NCI-H2081 (cell line): ENCODE results near the gene GPBP1L1.

Experiments used
- DNase-seq, 2 experiments: peaks; one replicate each; lab custom pipeline; 2025; lab: John Stamatoyannopoulos, UW

The GPBP1L1 gene

GRCh38 chr1:45589861-45590260 is 96.5 kb downstream of the GPBP1L1 start:
- no peak for DNase-seq

DNA sequence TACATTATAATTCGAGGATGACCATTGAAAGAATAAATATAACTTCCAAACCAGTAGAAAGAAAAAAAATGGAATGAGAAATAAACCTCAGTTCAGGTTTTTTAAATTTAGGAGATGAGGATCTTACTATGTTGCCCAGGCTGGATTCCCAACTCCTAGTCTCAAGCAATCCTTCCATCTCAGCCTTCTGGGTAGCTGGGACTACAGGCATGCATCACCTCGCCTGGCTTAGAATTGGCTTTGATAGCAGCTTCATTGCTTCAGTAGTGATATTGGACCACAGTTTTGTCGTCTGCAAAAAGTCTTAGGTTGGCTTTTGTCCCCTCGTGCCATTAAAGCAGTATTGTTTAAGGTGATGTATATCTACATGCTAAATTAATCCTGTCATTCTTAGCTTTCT is 99.6 kb downstream of the GPBP1L1 start:
- no peak for DNase-seq

GRCh38 chr1:45585496-45586075 is 100.7 kb downstream of the GPBP1L1 start:
- DNase-seq: no peak

DNA sequence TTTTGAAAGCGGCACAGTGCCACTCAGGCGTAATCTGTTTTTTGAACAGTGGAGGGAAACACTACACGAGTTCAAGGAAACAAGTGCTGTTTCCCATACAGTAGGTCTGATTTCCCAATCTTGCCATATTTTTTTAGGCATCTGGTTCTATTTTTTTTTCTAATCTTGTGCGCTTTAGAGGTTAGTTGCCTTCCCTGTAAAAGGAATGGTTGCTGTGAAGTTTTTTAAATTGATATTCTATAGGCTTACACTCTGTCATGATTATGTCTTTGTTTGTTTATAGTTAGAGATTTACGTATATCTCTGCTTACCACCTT is 101.3 kb downstream of the GPBP1L1 start:
- DNase-seq: no peak

GRCh38 chr1:45584351-45585109 is 101.8 kb downstream of the GPBP1L1 start:
- peak; percentile 95 to 99 for DNase-seq

DNA sequence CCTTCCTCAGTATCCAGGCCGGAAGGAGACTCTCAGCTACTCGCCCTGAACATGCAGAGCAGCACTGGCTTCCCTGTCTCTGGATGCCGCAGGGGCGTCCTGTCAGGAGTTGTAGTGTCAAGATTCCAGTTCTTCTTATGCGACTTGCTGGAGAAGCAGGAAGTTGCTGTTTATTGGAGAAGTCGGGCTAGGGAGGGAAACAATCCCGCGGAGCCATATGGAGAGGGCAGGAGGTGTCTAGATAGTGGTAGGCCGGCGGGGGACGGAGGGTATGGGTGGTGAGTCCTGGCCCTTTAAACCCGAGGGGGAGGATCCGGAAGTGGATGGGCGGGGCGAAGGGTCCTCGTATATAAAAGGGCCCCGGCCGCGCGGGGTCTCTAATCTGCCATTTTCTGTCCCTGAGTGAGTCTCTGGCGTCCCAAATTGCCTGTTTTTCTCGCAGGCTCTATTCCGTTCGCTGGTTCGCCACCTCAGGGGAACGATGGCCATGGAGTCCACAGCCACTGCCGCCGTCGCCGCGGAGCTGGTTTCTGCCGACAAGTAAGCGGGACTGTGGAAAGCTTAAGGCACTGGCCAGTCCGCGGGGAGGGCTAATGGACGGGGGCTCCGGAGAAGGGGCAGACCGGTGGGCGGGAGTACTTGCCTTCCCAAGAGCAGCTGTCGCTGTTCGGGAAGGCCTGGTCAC is 102.5 kb downstream of the GPBP1L1 start, which contains the start of gene NASP:
Gene NASP (plus strand): TSS at position 376 of the 685 bp plus-strand sequence. CDS start 106 bp downstream, at position 482.
- peak; percentile 90 to 93 for DNase-seq

GRCh38 chr1:45583264-45583665 is 103.1 kb downstream of the GPBP1L1 start:
- DNase-seq: peak; percentile 99
